ENCODE data around the gene PDE4D.

- TF ChIP-seq CTCF (conservative IDR thresholded peaks at IDR 0.05; ENCODE audit: low read depth, low read length) (no peak), EZH2 (IDR thresholded peaks at IDR 0.05; ENCODE audit: borderline replicate concordance, low read depth, low read length, poor library complexity, severe bottlenecking) (no peak)
These were observed 576.3 kb downstream of the PDE4D start for GRCh38 chr5:59317023-59317773.
